Esophagus squamous epithelium (tissue), 4 donors: Measurements from ENCODE around the gene WWTR1.

Experiments used
- CTCF ChIP-seq, 6 experiments: fragments of 450-650 bp in 4 of 6; fragments of 200-600 bp in 2 of 6; sonication (generic) in 2 of 6; IDR thresholded peaks; one replicate each; pipeline ENCODE4 v1.5.1; 2016 to 2019; ENCODE audit warnings: antibody characterized with exemption in 6 of 6, mild to moderate bottlenecking in 4 of 6, moderate library complexity in 4 of 6
- POLR2A ChIP-seq, 4 donors: fragments of 450-650 bp; IDR thresholded peaks; one replicate each; pipeline ENCODE4 v1.6.1; 2017; ENCODE audit warnings: antibody characterized with exemption in 4 of 4, mild to moderate bottlenecking in 4 of 4, moderate library complexity in 3 of 4

- no peak for TF ChIP-seq CTCF (IDR thresholded peaks at IDR 0.05)
- TF ChIP-seq POLR2A (IDR thresholded peaks at IDR 0.05): no peak
Observed at GRCh38 chr3:149623824-149624223, 34.0 kb downstream of the WWTR1 start.
